Vein endothelial cell (primary cell): Measurements from ENCODE around the gene KCNK3. TPM values are rescaled to one million over a fixed set of nuclear protein-coding genes. Genes with fewer than 3 reads are reported as not detected.

Experiments used
- small RNA-seq: library from RNA; depleted of rRNA; stranded (forward); fragments of <200 nt; gene quantifications from one replicate; pipeline ENCODE3, GENCODE V24; 2012
- total RNA-seq: library from RNA; depleted of rRNA; stranded (reverse); fragments of >200 nt; gene quantifications from 2 replicates; pipeline ENCODE4 v1.2.3, GENCODE V29; 2012

Gene KCNK3
- not detected in 2 replicates for total RNA-seq

DNA sequence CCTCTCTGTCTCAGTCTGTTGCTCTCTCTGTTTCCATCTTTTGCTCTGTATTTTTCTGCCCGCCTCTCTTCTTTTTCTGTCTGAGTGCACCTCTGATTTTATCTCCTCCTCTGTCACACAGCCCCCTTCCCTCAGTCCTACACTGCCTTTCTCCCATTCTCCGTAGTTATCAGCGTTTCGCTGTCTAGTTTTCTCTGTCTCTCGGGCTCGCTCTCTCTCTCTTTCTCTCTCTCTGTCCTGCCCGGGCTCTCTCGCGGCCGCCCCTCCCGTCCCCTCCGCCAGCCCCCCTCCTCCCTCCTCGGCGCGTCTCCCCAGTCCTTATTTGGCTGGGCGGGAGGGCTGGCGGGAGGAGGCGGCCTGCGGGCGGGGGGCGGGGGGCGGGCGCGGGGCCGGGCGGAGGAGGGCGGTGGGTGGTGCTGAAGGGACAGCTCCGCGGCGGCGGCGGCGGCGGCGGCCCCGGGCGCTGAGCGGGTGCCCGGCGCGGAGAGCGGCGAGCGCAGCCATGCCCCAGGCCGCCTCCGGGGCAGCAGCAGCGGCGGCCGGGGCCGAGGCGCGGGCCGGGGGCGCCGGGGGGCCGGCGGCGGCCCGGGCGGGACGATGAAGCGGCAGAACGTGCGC is at the start of gene KCNK3:
Gene KCNK3 (plus strand): TSS at position 444 of the 618 bp plus-strand sequence. CDS start 154 bp downstream, at position 598.

DNA sequence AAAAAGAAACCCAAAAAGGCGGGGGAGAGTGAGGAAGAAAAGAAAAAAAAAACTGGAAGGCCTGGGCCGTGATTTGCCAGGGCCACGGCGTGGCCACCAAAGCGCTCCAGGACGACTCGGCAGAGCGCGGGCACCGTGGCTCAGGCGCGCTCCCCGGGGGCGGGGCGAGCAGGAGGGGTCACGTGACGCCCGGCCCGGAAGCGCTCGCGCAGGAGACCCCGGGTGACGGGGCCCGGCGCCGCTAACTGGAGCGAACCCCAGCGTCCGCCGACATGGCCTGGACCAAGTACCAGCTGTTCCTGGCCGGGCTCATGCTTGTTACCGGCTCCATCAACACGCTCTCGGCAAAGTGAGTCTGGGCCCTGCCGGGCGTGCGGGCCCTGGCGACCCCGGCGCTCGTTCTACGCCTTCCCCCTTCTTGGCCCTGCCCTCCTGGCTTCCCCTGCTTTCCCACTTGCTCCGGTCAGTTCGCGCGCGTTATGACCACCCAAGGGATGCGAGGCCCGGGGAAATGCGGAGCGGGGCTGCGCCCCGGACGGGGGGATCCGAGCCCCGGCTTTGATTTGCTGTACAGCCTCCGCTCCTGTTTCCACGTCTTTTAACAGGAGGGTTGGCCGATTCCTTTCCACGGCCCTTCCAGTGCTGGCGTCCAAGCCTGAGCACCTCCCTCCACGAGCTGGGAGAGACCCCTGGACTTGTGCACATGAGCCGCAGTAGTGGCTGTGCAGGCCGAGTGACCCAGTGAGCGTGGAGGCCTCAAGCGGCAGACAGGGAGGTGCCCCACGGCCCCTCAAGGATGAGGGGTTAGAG is 71.8 kb downstream of the KCNK3 start, which contains the start of gene SLC35F6:
Gene SLC35F6 (plus strand): TSS at position 207 of the 810 bp plus-strand sequence. CDS start 66 bp downstream, at position 273.

Small RNAs within 50 kb of the gene (small RNA-seq; reads per million reads assigned to genes)
- gene AC015977.1 = not detected

Other genes with a start within 250 kb of the KCNK3 start
- 1.4 and 2.3 TPM in 2 replicates for gene OTOF, start 214.6 kb upstream of the KCNK3 start, total RNA-seq
- not detected in 2 replicates for gene CIB4, start 51.4 kb upstream of the KCNK3 start, total RNA-seq
- gene SLC35F6, start 71.6 kb downstream of the KCNK3 start, total RNA-seq = 64.1 and 73.2 TPM in 2 replicates
- gene CENPA, start 93.3 kb downstream of the KCNK3 start, total RNA-seq = 5.2 and 6.7 TPM in 2 replicates
- not detected in 2 replicates for gene DPYSL5, start 155.4 kb downstream of the KCNK3 start, total RNA-seq